A673 (cell line): ENCODE results near the gene MSRB3. TPM values are rescaled to one million over a fixed set of nuclear protein-coding genes. Genes with fewer than 3 reads are reported as not detected.

Experiments
- BruUV-seq: library from RNA; stranded (reverse); fragments of 400-500 nt; replicated peaks from 2 replicates; lab custom pipeline; 2021; lab: Mats Ljungman, UMichigan
- CTCF ChIA-PET: fragments of 300-600 bp; sonication (Branson Sonifier 250); formaldehyde crosslinking; loops from one replicate; lab custom pipeline; 2022; ENCODE audit warnings: antibody characterized with exemption; lab: Charles Lee
- POLR2A ChIA-PET: fragments of 300-600 bp; sonication (Branson Sonifier 250); formaldehyde crosslinking; loops from one replicate; lab custom pipeline; 2022; ENCODE audit warnings: antibody characterized with exemption; ENCODE audit not compliant: low non-redundant PET; lab: Charles Lee
- DNase-seq: peaks from one replicate; pipeline ENCODE4 v3.0.0-alpha.2; 2015; ENCODE audit warnings: low spot score
- H3K27ac ChIP-seq: fragments of 200-600 bp; sonication (generic); 2 replicates; pipeline ENCODE4 v1.5.1; 2016; ENCODE audit warnings: mixed run types, low read depth, mild to moderate bottlenecking, mixed read lengths, antibody characterized with exemption, low read length; ENCODE audit not compliant: poor library complexity, severe bottlenecking
- H3K27me3 ChIP-seq: fragments of 200-600 bp; sonication (generic); replicated peaks from 2 replicates; pipeline ENCODE4 v1.6.1; 2017; ENCODE audit warnings: mixed run types, low read depth, mild to moderate bottlenecking, mixed read lengths, antibody characterized with exemption, low read length; ENCODE audit not compliant: insufficient read depth, poor library complexity
- H3K36me3 ChIP-seq: fragments of 200-600 bp; sonication (generic); 2 replicates; pipeline ENCODE4 v1.6.1; 2016; ENCODE audit warnings: mixed run types, mild to moderate bottlenecking, mixed read lengths, antibody characterized with exemption, low read length; ENCODE audit not compliant: insufficient read depth, poor library complexity, severe bottlenecking
- H3K4me1 ChIP-seq: fragments of 200-600 bp; sonication (generic); 2 replicates; pipeline ENCODE4 v1.6.1; 2017; ENCODE audit warnings: mixed run types, mild to moderate bottlenecking, mixed read lengths, antibody characterized with exemption, low read length; ENCODE audit not compliant: insufficient read depth, poor library complexity, severe bottlenecking
- H3K4me3 ChIP-seq: fragments of 200-600 bp; sonication (generic); 2 replicates; pipeline ENCODE4 v1.5.1; 2016; ENCODE audit warnings: low read depth, mixed run types, mild to moderate bottlenecking, mixed read lengths, low read length; ENCODE audit not compliant: poor library complexity, severe bottlenecking
- H3K9me3 ChIP-seq: fragments of 200-600 bp; sonication (generic); 2 replicates; pipeline ENCODE4 v1.6.1; 2016; ENCODE audit warnings: mixed run types, low read depth, mild to moderate bottlenecking, mixed read lengths, antibody characterized with exemption, low read length; ENCODE audit not compliant: poor library complexity, severe bottlenecking
- CTCF ChIP-seq: fragments of 300-800, 200-600 bp; sonication (generic); conservative IDR thresholded peaks from 2 replicates; pipeline ENCODE4 v1.5.1; 2017; ENCODE audit warnings: low read depth, mild to moderate bottlenecking, antibody characterized with exemption, low read length, moderate library complexity, mixed read lengths
- EZH2 ChIP-seq: fragments of 200-600 bp; sonication (generic); IDR thresholded peaks from 2 replicates; pipeline ENCODE4 v1.6.1; 2017; ENCODE audit warnings: borderline replicate concordance, low read depth, mild to moderate bottlenecking, mixed read lengths, antibody characterized with exemption, low read length; ENCODE audit not compliant: poor library complexity, severe bottlenecking
- intact Hi-C: fragments of 100-400 bp; cut with micrococcal nuclease; formaldehyde crosslinking; loops from one replicate; pipeline ENCODE4 v1.10.0; 2022; ENCODE audit not compliant: unreplicated experiment
- total RNA-seq: library from RNA; stranded (reverse); gene quantifications from 2 replicates; pipeline ENCODE4 v1.2.3, GENCODE V29; 2021

The MSRB3 gene
- total RNA-seq, 1 experiment from 2014 or later, result 2.1 TPM

GRCh38 chr12:65308006-65308405 lies 29.5 kb downstream of the MSRB3 start:
- Histone ChIP-seq H3K27me3 (no peaks in the 10 kb centered on the region), H3K4me3 (no peak overlapping the region), H3K27ac (peak overlapping the region; percentile 80), H3K36me3 (no peaks in the 10 kb centered on the region), H3K4me1 (peaks cover 66% of the 10 kb centered on the region), H3K9me3 (no peaks in the 10 kb centered on the region)
- peak; percentile 52 for DNase-seq
- intact Hi-C loops, result loop anchor here (2.0 to 10.0 kb wide), 8 partner anchors 203 to 1384 kb away; partner anchors contain the start of gene HMGA2
- POLR2A ChIA-PET, result no interaction called here
- BruUV-seq, result no TSS peak
- CTCF ChIA-PET, result no interaction called here
- TF ChIP-seq CTCF, result no peak
- no peak for TF ChIP-seq EZH2

- TF ChIP-seq EZH2, result no peak
- no peak for TF ChIP-seq CTCF
- CTCF ChIA-PET, result interaction anchor here (1.0 kb wide), 1 partner anchor 779 kb away, joined by 6 read pairs; no protein-coding TSS in a partner anchor
- POLR2A ChIA-PET, result no interaction called here
- Histone ChIP-seq H3K9me3 (no peaks in the 10 kb centered on the region), H3K27ac (peak overlapping the region; percentile 80), H3K4me3 (no peak overlapping the region), H3K27me3 (no peaks in the 10 kb centered on the region), H3K4me1 (peaks cover 73% of the 10 kb centered on the region), H3K36me3 (no peaks in the 10 kb centered on the region)
- peak; percentile 83 for DNase-seq
- intact Hi-C loops, result loop anchor here (2.0 to 10.0 kb wide), 8 partner anchors 202 to 1384 kb away; partner anchors contain the start of gene HMGA2
- no TSS peak for BruUV-seq
These were observed 30.2 kb downstream of the MSRB3 start for GRCh38 chr12:65308601-65309071.

GRCh38 chr12:65311260-65311659 lies 32.8 kb downstream of the MSRB3 start:
- ChIA-PET CTCF (interaction anchor here (0.6 kb wide), 1 partner anchor 189 kb away, joined by 3 read pairs; no protein-coding TSS in a partner anchor), POLR2A (no interaction called here)
- no peak for TF ChIP-seq EZH2
- TF ChIP-seq CTCF, result no peak
- no peaks in the 10 kb centered on the region for H3K36me3 ChIP-seq
- intact Hi-C loops, result loop anchor here (5.0 to 10.0 kb wide), 2 partner anchors 244 to 796 kb away; no protein-coding TSS in a partner anchor
- H3K27ac ChIP-seq, result no peak overlapping the region
- DNase-seq, result no peak
- no peaks in the 10 kb centered on the region for H3K9me3 ChIP-seq
- H3K4me3 ChIP-seq, result no peak overlapping the region
- H3K27me3 ChIP-seq, result no peaks in the 10 kb centered on the region
- BruUV-seq, result no TSS peak
- peaks cover 70% of the 10 kb centered on the region for H3K4me1 ChIP-seq
